Activated CD4-positive, alpha-beta T cell treated with anti-CD3 and anti-CD28 coated beads, Interleukin-10, Interleukin-2, amounts not matched to agents 100 ng/mL and 50 ng/mL, durations not matched to agents 16 hours and 8 hours (primary cell): ENCODE results near the gene CCN5.

ENCODE experiments used
- DNase-seq: peaks from one replicate; pipeline ENCODE4 v3.0.0-alpha.2; 2020

The CCN5 gene

GRCh38 chr20:44716309-44717106, 1.3 kb downstream of the CCN5 start:
- no peak for DNase-seq

- DNase-seq: no peak
Observed at GRCh38 chr20:44717986-44718385, 2.8 kb downstream of the CCN5 start.

GRCh38 chr20:44719841-44720240, 4.7 kb downstream of the CCN5 start:
- DNase-seq: no peak

- no peak for DNase-seq
Observed at GRCh38 chr20:44720621-44720996, 5.4 kb downstream of the CCN5 start.

- no peak for DNase-seq
Observed at GRCh38 chr20:44720997-44721784, 6.0 kb downstream of the CCN5 start.

GRCh38 chr20:44721785-44722054, 6.6 kb downstream of the CCN5 start:
- no peak for DNase-seq

- DNase-seq: no peak
Observed at GRCh38 chr20:44722990-44723389, 7.8 kb downstream of the CCN5 start.

- no peak for DNase-seq
Observed at GRCh38 chr20:44723391-44723790, 8.2 kb downstream of the CCN5 start.

- DNase-seq: no peak
Observed at GRCh38 chr20:44723798-44724362, 8.7 kb downstream of the CCN5 start.

- DNase-seq: no peak
Observed at GRCh38 chr20:44724423-44725091, 9.4 kb downstream of the CCN5 start.

- DNase-seq: no peak
Observed at GRCh38 chr20:44725837-44726236, 10.7 kb downstream of the CCN5 start.

GRCh38 chr20:44727039-44727438, 11.9 kb downstream of the CCN5 start:
- no peak for DNase-seq

GRCh38 chr20:44727651-44728050, 12.5 kb downstream of the CCN5 start:
- DNase-seq: no peak

GRCh38 chr20:44728801-44729443, 13.8 kb downstream of the CCN5 start:
- no peak for DNase-seq

- DNase-seq: no peak
Observed at GRCh38 chr20:44730441-44730840, 15.3 kb downstream of the CCN5 start.

GRCh38 chr20:44731657-44732056, 16.5 kb downstream of the CCN5 start:
- DNase-seq: no peak

GRCh38 chr20:44732327-44732726, 17.2 kb downstream of the CCN5 start:
- DNase-seq: no peak

GRCh38 chr20:44733341-44734069, 18.3 kb downstream of the CCN5 start:
- peak; percentile 67 for DNase-seq

GRCh38 chr20:44734938-44735337, 19.8 kb downstream of the CCN5 start:
- no peak for DNase-seq

- DNase-seq: no peak
Observed at GRCh38 chr20:44735816-44736169, 20.6 kb downstream of the CCN5 start.

- DNase-seq: peak; percentile 67
Observed at GRCh38 chr20:44736170-44737021, 21.2 kb downstream of the CCN5 start.

GRCh38 chr20:44737116-44737515, 21.9 kb downstream of the CCN5 start:
- no peak for DNase-seq
